ENCODE results near the gene ZNF835.

ZNF835 gene

DNA sequence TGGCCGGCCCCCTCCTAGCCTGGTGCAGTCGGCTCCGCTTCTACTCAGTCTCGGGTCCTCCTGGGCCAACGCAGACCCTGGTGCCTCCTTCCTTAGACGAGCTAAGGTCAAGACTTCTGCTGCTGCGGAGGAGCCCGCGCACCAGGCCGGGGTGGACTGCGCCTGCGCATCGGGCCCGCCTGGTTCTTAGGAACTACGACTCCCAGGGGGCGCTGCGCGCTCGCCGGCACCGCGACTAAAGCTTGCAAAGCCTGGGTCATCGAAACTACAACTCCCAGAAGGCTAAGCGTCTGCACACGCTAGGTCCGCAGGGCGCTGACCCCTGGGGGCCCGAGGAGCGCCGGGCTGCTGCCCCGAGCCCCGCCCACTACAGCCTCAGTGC lies at the start of gene ZNF835:
ZNF835 (minus strand) TSS at position 145 of the 382 bp plus-strand sequence. CDS start 6,559 bp downstream, outside the sequence.
- Histone ChIP-seq H3K27me3 (ENCODE audit: insufficient read depth, insufficient read length) (no peaks in the 10 kb centered on the region), H3K4me3 (ENCODE audit: insufficient read length, low read depth) (peak within 1 kb of the TSS; percentile 71), H3K9me3 (ENCODE audit: insufficient read depth, low read length) (no peaks in the 10 kb centered on the region), H3K36me3 (ENCODE audit: insufficient read depth, insufficient read length, low read length) (no peaks in the 10 kb centered on the region), H3K4me1 (ENCODE audit: insufficient read depth, insufficient read length) (peaks cover 6% of the 10 kb centered on the region), H3K9ac (ENCODE audit: insufficient read length, low read depth) (peak within 1 kb of the TSS; percentile 88)
- no peak for TF ChIP-seq SUZ12 (IDR thresholded peaks at IDR 0.05; ENCODE audit: extremely low read depth, insufficient read depth, insufficient read length)
- TF ChIP-seq YY1 (IDR thresholded peaks at IDR 0.05; ENCODE audit: insufficient read depth, insufficient read length), result no peak
- TF ChIP-seq ZNF274 (IDR thresholded peaks at IDR 0.05; ENCODE audit: low read depth, low read length), result no peak
- peak; percentile 96 for DNase-seq (ENCODE audit: low read depth, low spot score)

DNA sequence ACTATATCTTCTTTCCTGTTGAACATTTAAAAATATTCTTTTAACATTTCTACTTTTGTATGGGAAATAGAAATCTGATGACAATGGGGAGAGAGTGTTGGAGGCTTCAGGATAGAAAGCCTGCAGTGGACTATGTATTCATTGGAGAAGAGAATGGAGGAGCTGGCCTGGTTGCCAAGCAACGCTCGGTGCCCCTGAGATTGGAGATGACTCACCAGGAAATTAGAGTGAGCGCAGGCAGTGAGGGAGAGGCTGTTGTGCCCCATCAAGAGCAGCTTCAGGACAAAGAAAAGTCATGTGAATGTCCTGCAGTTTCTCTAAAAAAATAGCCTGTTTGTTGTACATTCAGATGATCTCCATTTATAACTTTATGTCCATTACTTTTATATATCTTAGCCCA lies 48.7 kb upstream of the ZNF835 start:
- Histone ChIP-seq H3K9ac (ENCODE audit: insufficient read length, low read depth) (no peak overlapping the region), H3K27me3 (ENCODE audit: insufficient read depth, insufficient read length) (no peaks in the 10 kb centered on the region), H3K9me3 (ENCODE audit: insufficient read depth, low read length) (no peaks in the 10 kb centered on the region), H3K36me3 (ENCODE audit: insufficient read depth, insufficient read length, low read length) (no peaks in the 10 kb centered on the region), H3K4me3 (ENCODE audit: insufficient read length, low read depth) (no peak overlapping the region), H3K4me1 (ENCODE audit: insufficient read depth, insufficient read length) (no peaks in the 10 kb centered on the region)
- TF ChIP-seq YY1 (IDR thresholded peaks at IDR 0.05; ENCODE audit: insufficient read depth, insufficient read length), result no peak
- no peak for TF ChIP-seq SUZ12 (IDR thresholded peaks at IDR 0.05; ENCODE audit: extremely low read depth, insufficient read depth, insufficient read length)
- TF ChIP-seq ZNF274 (IDR thresholded peaks at IDR 0.05; ENCODE audit: low read depth, low read length), result no peak
- peak; percentile 64 for DNase-seq (ENCODE audit: low read depth, low spot score)

- TF ChIP-seq ZNF274 (IDR thresholded peaks at IDR 0.05; ENCODE audit: low read depth, low read length), result no peak
- TF ChIP-seq YY1 (IDR thresholded peaks at IDR 0.05; ENCODE audit: insufficient read depth, insufficient read length), result no peak
- TF ChIP-seq SUZ12 (IDR thresholded peaks at IDR 0.05; ENCODE audit: extremely low read depth, insufficient read depth, insufficient read length), result no peak
These were observed 46.7 kb upstream of the ZNF835 start for GRCh38 chr19:56718231-56718630.

GRCh38 chr19:56712611-56713276 lies 41.2 kb upstream of the ZNF835 start:
- DNase-seq (ENCODE audit: low read depth, low spot score), result peak; percentile 30
- TF ChIP-seq SUZ12 (IDR thresholded peaks at IDR 0.05; ENCODE audit: extremely low read depth, insufficient read depth, insufficient read length), result no peak
- TF ChIP-seq ZNF274 (IDR thresholded peaks at IDR 0.05; ENCODE audit: low read depth, low read length), result no peak
- TF ChIP-seq YY1 (IDR thresholded peaks at IDR 0.05; ENCODE audit: insufficient read depth, insufficient read length), result no peak
- no peaks in the 10 kb centered on the region for H3K36me3 ChIP-seq (ENCODE audit: insufficient read depth, insufficient read length, low read length)
- no peak overlapping the region for H3K4me3 ChIP-seq (ENCODE audit: insufficient read length, low read depth)
- H3K9me3 ChIP-seq (ENCODE audit: insufficient read depth, low read length), result no peaks in the 10 kb centered on the region
- no peaks in the 10 kb centered on the region for H3K27me3 ChIP-seq (ENCODE audit: insufficient read depth, insufficient read length)
- H3K9ac ChIP-seq (ENCODE audit: insufficient read length, low read depth), result no peak overlapping the region
- H3K4me1 ChIP-seq (ENCODE audit: insufficient read depth, insufficient read length), result no peaks in the 10 kb centered on the region

More at GRCh38 chr19:56718231-56718630, 46.7 kb upstream of the ZNF835 start:
- DNase-seq (ENCODE audit: low read depth, low spot score), result no peak
- Histone ChIP-seq H3K36me3 (ENCODE audit: insufficient read depth, insufficient read length, low read length) (no peaks in the 10 kb centered on the region), H3K9me3 (ENCODE audit: insufficient read depth, low read length) (no peaks in the 10 kb centered on the region), H3K4me3 (ENCODE audit: insufficient read length, low read depth) (no peak overlapping the region), H3K9ac (ENCODE audit: insufficient read length, low read depth) (no peak overlapping the region), H3K4me1 (ENCODE audit: insufficient read depth, insufficient read length) (no peaks in the 10 kb centered on the region), H3K27me3 (ENCODE audit: insufficient read depth, insufficient read length) (no peaks in the 10 kb centered on the region)

- DNase-seq (ENCODE audit: low read depth, low spot score), result no peak
- Histone ChIP-seq H3K9me3 (ENCODE audit: insufficient read depth, low read length) (no peaks in the 10 kb centered on the region), H3K36me3 (ENCODE audit: insufficient read depth, insufficient read length, low read length) (no peaks in the 10 kb centered on the region), H3K4me1 (ENCODE audit: insufficient read depth, insufficient read length) (no peaks in the 10 kb centered on the region), H3K4me3 (ENCODE audit: insufficient read length, low read depth) (no peak overlapping the region), H3K9ac (ENCODE audit: insufficient read length, low read depth) (no peak overlapping the region), H3K27me3 (ENCODE audit: insufficient read depth, insufficient read length) (no peaks in the 10 kb centered on the region)
- TF ChIP-seq YY1 (IDR thresholded peaks at IDR 0.05; ENCODE audit: insufficient read depth, insufficient read length), result no peak
- TF ChIP-seq SUZ12 (IDR thresholded peaks at IDR 0.05; ENCODE audit: extremely low read depth, insufficient read depth, insufficient read length), result no peak
- TF ChIP-seq ZNF274 (IDR thresholded peaks at IDR 0.05; ENCODE audit: low read depth, low read length), result no peak
These were observed 38.9 kb upstream of the ZNF835 start for GRCh38 chr19:56710437-56710836.

- no peaks in the 10 kb centered on the region for H3K4me1 ChIP-seq (ENCODE audit: insufficient read depth, insufficient read length)
- no peak for DNase-seq (ENCODE audit: low read depth, low spot score)
- no peaks in the 10 kb centered on the region for H3K9me3 ChIP-seq (ENCODE audit: insufficient read depth, low read length)
- H3K9ac ChIP-seq (ENCODE audit: insufficient read length, low read depth), result no peak overlapping the region
- H3K4me3 ChIP-seq (ENCODE audit: insufficient read length, low read depth), result no peak overlapping the region
- TF ChIP-seq SUZ12 (IDR thresholded peaks at IDR 0.05; ENCODE audit: extremely low read depth, insufficient read depth, insufficient read length), result no peak
- no peak for TF ChIP-seq ZNF274 (IDR thresholded peaks at IDR 0.05; ENCODE audit: low read depth, low read length)
- TF ChIP-seq YY1 (IDR thresholded peaks at IDR 0.05; ENCODE audit: insufficient read depth, insufficient read length), result no peak
- no peaks in the 10 kb centered on the region for H3K36me3 ChIP-seq (ENCODE audit: insufficient read depth, insufficient read length, low read length)
- no peaks in the 10 kb centered on the region for H3K27me3 ChIP-seq (ENCODE audit: insufficient read depth, insufficient read length)
These were observed 36.3 kb upstream of the ZNF835 start for GRCh38 chr19:56707821-56708220.

GRCh38 chr19:56705939-56706338 lies 34.4 kb upstream of the ZNF835 start:
- Histone ChIP-seq H3K4me1 (ENCODE audit: insufficient read depth, insufficient read length) (no peaks in the 10 kb centered on the region), H3K4me3 (ENCODE audit: insufficient read length, low read depth) (no peak overlapping the region), H3K9me3 (ENCODE audit: insufficient read depth, low read length) (no peaks in the 10 kb centered on the region), H3K36me3 (ENCODE audit: insufficient read depth, insufficient read length, low read length) (no peaks in the 10 kb centered on the region), H3K27me3 (ENCODE audit: insufficient read depth, insufficient read length) (no peaks in the 10 kb centered on the region), H3K9ac (ENCODE audit: insufficient read length, low read depth) (no peak overlapping the region)
- no peak for DNase-seq (ENCODE audit: low read depth, low spot score)
- no peak for TF ChIP-seq YY1 (IDR thresholded peaks at IDR 0.05; ENCODE audit: insufficient read depth, insufficient read length)
- TF ChIP-seq SUZ12 (IDR thresholded peaks at IDR 0.05; ENCODE audit: extremely low read depth, insufficient read depth, insufficient read length), result no peak
- TF ChIP-seq ZNF274 (IDR thresholded peaks at IDR 0.05; ENCODE audit: low read depth, low read length), result no peak
